GM18498 (cell line): ENCODE data around the gene OR56A5.
"Not testable (repeated sequence)": the region's sequence is repeated elsewhere in the genome, so short reads cannot be mapped to it uniquely, and the experiment has no call there.

Source experiments
- ATAC-seq: cut with Tn5 transposase; IDR thresholded peaks from one replicate; pipeline ENCODE4 v1.9.1; 2021; ENCODE audit warnings: mild to moderate bottlenecking, moderate library complexity; ENCODE audit not compliant: unreplicated experiment

The OR56A5 gene, protein sequence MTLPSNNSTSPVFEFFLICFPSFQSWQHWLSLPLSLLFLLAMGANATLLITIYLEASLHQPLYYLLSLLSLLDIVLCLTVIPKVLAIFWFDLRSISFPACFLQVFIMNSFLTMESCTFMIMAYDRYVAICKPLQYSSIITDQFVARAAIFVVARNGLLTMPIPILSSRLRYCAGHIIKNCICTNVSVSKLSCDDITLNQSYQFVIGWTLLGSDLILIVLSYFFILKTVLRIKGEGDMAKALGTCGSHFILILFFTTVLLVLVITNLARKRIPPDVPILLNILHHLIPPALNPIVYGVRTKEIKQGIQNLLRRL

DNA sequence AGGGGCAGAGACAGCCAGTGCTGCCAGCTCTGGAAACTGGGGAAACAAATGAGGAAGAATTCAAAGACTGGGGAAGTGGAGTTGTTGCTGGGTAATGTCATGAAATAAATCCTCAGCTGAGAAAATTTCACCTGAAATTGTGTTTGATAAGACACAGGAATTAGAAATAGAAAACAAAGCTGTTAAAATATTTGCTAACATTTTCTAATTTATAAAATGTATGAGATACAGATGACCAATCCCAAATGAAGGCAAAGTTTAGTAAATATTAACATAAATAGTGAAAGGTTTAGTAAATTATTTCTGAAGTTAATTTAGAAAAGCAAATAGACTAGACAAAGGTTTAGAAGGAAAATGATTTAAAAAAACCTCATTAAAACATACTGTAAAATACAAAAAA, at the start of gene OR56A5:
Gene OR56A5 (minus strand): TSS at position 101 of the 400 bp plus-strand sequence. CDS start 0 bp downstream, at position 101.
- ATAC-seq = no peak

DNA sequence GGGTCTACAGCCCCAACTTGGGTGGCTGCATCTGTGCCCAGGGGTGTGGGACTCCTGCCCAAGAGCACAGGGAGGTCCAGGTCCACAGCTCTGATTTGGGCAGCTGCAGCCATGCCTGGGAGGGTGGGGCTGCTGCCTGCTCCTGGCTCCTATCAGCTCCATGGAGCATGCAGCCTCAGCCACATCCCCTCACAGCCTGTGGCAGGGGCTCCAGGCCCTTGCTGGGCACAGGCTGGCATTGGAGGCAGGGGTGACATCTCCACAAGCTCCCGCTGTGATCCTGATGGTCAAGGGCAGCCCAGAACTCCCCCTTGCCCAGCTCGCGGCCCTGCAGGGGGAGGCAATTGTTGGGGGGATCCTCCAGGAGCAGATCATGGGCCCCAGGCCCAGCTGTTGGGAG, 44.7 kb upstream of the OR56A5 start:
- no peak for ATAC-seq

DNA sequence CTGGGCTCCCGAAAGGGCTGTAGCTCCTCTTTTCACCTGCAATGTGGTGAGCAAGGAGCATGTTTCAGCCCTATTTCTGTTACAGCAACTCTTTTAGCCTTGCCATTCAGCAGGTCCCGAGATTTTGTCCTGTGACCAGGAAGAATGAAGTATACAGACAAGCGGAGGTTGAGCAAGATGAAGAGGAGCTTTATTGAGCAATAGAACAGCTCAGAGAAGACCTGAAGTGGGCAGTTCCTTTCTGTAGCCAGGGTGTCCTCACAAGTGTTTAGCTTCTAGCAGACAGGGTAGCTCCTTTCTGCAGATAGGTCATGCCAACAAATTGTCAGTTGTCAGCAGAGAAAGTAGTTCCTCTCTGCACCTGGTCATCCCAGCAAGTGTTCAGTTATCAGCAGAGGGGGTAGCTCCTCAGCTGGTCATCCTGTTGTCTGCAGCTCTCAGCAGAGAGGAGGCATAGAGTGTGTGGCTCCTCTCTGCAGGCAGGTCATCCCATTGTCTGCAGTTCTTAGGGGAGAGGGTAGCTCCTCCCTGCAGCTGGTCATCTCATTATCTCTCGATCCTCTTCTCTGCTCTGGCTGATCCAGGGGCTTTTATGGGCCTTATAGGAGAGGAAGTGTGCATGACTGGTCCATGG, 43.9 kb upstream of the OR56A5 start:
- no peak for ATAC-seq

DNA sequence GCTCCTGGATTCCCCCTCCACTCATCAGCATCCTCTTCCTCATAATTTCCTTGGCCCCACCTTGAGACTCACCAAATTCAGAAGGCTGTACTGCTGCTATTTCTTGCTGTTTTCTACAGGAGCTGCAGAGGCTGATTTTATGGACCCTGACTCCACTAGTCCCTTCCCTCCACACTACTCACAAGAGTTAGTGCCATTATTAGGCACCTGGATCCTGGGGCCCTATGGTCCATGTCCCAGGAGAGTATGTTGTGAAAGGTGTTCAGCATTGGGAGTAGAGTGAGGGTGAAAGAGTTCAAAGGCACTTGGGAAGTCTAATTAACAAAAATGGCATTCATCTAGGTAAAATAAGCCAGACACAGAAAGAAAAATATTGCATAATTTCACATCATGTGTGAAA, 38.6 kb upstream of the OR56A5 start, which contains the start of gene OR56A4:
Gene OR56A4 (minus strand): TSS at position 101 of the 400 bp plus-strand sequence. CDS start 3,954 bp downstream, outside the sequence.
- ATAC-seq = no peak

DNA sequence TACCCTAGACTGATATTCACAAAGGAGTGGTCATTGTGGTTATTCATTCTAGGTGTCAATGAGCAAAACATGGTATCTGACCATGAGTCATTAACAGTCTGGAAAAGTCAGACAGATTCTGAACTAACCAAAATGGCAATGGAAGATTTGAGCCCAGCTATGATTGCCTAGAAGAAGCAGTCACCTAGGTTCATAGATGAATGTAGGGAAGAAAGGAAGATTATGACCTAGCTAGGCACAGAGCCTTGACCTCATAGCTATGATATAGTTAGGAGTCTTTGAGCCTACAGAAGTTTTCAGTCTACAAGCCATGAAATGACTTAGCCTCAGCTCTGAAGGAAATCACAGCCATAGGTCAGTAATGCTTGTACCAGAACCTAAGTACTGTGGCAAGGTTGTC, 38.1 kb upstream of the OR56A5 start:
- ATAC-seq = no peak

DNA sequence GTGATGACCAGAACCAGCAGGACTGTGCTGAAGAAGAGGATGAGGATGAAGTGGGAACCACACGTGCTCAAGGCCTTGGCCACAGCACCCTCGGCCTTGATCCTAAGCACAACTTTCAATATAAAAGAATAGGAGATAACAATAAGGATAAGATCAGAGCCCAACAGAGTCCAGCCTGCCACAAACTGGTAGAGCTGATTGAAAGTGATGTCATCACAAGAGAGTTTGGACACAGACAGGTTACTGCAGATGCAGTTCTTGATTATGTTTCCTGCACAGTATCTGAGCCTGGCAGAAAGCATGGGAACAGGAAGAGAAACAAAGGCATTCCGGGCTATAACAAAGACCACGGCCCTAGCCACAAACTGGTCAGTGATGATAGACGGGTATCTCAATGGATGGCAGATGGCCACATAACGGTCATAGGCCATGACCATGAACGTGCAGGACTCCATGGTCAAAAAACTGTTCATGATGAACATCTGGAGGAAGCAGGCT, 34.0 kb upstream of the OR56A5 start:
- no peak for ATAC-seq

DNA sequence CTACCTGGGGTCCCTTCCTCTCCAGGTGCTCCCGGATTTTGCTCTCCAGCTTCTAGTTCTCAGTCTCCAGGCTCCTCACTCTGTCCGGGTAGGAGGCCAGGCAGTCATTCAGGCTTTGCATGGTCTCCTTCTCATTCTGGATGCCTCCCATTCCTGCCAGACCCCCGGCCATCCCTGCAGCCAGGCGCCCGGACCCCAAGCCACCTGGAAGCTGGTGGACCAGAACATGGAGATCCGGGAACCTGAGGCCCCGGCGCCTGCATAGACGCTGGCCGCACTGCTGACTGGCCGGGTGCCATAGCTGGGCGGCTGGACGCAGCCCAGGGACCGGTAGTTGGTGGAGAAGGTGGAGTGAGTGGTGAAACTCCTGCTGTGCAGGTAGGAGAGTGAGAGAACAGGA, 26.5 kb upstream of the OR56A5 start:
- no peak for ATAC-seq

DNA sequence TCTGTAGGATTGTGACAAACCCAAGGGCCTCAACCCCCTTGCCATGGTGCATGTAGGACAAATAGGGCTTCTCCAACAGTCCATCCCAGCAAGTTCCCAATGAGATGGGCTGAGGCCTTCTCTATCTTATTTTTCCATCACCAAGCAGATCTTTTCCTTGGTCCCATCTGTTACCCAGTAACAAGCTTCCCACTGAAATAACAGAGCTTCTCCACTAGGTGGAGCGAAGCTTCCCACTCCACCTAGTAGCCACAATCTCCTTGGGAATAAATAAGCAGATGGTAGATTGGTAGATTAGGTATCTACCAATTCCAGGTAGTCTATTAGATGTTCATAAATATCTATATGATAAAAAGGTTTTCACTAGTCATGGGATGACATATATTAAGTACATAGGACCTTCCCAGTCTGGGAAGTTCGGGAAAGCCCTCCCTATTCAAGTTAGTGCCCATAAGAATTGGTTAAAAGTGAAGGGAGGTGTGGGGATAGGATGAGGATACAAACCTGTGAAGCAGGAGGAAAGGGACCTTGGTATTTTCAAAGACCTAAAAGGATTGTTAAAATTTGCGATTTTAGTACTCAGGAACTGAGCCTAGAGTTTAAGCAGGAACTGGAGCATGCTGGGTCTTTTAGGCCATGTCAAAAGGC, 24.4 kb upstream of the OR56A5 start:
- no peak for ATAC-seq

DNA sequence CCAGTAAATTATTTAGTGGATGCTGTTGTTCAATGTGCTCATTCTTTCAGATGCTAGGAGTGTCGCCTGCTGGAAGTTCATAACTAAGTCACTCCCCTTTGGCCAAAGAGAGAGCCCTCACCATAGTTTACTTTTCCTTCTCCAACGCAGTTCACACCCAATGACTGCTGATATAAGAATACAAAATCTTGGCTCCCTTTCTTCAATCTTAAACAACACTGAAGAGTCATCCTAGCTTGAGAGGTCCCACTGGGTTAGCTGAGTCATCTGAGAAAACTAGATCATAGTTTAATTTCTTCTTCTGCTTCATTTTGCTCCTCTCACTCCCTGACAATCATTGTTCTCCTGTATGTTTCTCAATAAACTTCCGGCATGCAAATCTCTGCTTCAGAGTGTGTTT, 23.9 kb upstream of the OR56A5 start:
- ATAC-seq = no peak

DNA sequence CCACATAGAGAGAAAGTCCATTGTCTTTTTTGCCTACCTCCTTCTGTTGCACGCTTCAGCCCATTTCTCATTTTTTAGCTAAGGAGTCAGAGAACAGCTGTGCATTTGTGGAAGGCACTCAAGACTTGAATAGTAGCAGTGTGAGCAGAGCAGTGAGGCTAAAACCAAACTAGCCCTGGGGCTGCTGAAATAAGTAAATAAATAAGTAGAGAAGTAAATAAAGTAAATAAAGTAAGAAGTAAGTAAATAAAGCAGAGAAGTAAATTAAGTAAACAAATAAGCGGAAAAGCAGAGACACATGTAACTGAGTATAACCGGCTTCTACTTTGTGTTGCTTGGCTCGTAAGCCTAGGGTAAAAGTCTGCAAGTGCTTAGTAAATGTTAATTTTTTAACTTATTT, 20.9 kb upstream of the OR56A5 start:
- ATAC-seq = no peak

DNA sequence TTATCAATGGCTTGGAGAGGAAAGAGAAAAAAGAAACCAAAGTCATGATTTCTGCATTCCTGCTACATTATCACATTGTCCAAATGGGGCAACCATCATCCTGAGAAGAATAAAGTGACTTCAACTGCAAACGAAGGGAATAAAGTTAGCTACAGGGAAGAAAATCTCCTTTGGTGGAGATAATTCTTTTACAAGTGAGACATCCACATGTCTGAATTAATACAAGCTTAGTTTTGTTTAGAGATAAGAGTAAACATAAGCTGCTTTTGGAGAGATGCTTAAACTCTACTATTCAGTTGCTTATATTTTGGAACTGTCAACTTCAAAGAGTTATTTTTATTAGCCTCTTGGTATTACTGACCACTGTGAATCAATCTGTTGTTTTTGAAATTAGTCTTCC, 18.6 kb upstream of the OR56A5 start, which contains the start of gene OR52L1:
Gene OR52L1 (minus strand): TSS at position 101 of the 400 bp plus-strand sequence. CDS start 55 bp downstream, at position 46.
- ATAC-seq = no peak

DNA sequence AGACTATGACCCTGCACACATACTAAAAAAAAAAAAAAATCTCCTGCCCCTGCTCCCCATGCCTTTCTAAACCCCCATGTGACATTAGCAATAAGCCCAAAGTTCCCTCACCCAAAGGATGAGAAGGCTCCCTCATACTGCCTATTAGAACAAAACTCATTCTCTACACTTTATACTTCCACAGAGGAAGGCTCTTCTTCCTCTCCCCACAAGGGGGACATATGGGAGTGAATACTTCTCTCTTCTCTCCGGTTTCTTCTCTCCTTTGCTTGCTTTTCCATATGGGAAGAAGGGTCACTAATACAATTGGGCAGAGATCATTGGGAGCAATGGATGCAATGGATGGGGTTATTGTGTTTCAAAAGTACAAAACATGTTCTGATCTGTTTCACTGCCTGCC, 15.1 kb upstream of the OR56A5 start:
- no peak for ATAC-seq

DNA sequence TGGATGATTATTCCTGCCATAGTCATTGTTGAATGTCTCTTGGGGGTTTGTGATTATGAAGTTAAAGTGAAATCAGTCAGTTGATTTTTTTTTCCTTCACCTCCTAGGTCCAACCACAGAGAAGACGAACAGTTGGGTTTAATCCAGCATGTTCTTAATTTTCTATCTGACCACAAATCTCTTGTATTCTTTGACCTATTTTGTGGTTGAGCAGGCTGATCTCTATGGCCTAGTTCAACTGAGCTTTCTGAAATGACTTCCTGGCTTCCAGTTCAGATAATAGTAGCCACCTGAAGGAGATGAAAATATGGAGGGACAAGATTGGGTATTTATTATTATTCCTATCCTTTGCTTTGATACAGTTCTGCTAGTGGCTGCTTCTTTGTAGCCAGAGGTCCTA, 5.2 kb upstream of the OR56A5 start:
- ATAC-seq = no peak

DNA sequence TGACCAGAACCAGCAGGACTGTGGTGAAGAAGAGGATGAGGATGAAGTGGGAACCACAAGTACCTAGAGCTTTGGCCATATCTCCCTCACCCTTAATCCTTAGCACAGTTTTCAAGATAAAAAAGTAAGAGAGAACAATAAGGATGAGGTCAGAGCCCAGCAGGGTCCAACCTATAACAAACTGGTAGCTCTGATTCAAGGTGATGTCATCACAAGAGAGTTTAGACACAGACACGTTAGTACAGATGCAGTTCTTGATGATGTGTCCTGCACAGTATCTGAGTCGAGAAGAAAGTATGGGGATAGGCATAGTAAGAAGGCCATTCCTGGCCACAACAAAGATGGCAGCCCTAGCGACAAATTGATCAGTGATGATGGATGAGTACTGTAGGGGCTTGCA, 586 bp downstream of the OR56A5 start:
- ATAC-seq = no peak

DNA sequence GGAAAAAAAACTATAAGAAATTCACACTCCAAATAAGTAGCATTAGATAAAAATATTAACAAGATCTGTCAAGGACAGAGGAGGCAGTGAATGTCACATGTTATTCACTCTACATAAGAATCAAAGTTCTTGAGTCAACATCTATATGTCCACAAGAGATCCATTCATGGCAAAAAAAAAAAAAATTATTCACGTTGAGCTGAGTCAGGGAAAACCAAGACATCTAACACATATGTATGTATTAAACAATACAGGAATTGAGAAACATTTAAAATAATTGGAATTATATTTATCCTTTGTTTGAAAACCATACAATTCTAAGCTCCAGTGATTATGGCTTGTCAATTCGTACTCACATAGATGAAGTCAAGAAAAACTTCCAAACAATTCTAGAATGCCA, 1.3 kb downstream of the OR56A5 start:
- no peak for ATAC-seq

DNA sequence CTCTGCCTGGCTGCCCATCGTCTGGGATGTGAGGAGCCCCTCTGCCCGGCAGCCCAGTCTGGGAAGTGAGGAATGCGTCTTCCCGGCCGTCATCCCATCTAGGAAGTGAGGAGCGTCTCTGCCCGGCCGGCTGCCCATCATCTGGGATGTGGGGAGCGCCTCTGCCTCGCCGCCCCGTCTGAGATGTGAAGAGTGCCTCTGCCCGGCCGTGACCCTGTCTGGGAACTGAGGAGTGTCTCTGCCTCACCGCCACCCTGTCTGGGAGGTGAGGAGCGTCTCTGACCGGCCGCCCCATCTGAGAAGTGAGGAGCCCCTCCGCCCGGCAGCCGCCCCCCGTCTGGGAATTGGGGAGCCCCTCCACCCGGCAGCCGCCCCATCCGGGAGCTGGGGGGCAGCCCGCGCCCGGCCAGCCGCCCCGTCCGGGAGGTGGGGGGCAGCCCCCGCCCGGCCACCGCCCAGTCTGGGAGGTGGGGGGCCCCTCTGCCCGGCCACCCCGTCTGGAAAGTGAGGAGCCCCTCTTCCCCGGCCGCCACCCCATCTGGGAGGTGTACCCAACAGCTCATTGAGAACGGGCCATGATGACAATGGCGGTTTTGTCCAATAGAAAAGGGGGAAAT, 7.5 kb downstream of the OR56A5 start:
- not testable (repeated sequence) for ATAC-seq

DNA sequence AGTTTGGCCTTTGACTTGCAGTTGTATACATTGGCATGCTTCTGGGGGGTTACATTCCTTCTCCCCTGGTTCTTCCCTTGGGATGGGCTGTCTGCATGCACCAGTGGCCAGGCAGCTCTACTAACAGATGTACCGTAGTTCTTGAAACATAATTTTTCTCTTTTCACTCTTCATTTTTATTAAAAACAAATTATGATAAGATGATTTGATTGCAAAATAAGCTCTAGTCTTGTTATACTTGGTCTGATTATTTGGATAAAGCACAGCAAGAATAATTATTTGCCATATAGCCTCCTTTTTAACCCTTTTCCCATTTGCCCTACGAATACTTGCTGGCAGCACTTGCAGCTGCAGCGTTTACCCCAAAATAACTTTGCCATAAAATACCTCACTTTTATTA, 12.7 kb downstream of the OR56A5 start:
- ATAC-seq = no peak

DNA sequence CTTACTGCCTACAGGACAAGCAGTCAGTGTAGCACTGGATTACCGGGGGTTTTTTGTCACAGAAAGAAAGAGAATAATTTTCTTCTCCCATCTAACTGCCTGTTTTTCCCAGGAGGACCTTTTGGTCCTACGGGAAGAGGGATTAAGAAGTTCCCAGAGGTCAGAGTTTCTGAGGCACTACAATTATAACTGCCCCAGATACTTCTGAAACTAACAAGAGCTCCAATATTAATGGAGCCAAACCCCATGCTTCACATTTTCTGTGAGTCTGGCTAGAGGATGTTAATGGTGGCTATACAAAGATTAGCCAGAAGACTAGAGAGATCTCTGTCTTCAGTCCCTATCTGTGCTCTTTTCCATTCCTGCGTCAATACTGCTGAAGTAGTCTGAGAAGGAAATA, 26.3 kb downstream of the OR56A5 start, which contains the start of gene OR56A3:
Gene OR56A3 (plus strand): TSS at position 301 of the 400 bp plus-strand sequence. CDS start 5,096 bp downstream, outside the sequence.
- ATAC-seq = no peak

DNA sequence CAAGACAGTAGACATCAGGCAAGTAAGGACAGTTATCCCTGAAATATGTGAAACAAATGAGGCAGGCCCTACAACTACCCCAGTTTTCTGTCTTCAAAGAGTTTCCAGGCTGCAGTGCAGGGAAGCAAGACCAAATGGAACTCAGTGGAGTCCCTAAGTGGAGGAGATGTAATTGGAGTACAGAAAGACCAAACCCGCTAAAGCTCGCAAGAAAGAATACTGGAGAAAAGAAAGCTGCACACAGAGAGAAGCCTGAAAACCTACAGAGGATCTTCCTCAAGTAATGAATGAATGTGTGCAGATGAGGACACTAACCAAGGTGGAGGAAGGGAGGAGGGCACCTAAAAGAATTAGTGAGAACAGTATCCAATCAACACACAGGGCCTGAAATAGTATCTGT, 27.5 kb downstream of the OR56A5 start:
- ATAC-seq = no peak

DNA sequence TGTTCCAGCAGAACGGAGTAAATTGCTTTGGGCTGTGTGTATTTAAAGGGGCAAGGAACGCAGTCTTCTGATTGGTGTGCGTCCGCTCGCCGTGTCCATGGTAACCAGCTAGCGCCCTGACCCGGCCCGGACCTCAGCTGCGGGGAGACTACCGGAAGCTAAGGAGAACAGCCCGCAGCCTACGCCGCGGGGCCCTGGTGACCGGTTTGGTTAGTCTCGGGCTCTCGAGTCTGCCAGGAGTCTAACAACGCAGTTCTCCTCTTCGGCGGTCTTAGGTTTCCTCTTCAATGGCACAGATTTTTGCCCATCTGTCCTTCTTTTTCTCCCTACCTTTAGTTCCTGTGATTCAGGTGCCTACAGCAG, 29.7 kb downstream of the OR56A5 start:
- no peak for ATAC-seq

DNA sequence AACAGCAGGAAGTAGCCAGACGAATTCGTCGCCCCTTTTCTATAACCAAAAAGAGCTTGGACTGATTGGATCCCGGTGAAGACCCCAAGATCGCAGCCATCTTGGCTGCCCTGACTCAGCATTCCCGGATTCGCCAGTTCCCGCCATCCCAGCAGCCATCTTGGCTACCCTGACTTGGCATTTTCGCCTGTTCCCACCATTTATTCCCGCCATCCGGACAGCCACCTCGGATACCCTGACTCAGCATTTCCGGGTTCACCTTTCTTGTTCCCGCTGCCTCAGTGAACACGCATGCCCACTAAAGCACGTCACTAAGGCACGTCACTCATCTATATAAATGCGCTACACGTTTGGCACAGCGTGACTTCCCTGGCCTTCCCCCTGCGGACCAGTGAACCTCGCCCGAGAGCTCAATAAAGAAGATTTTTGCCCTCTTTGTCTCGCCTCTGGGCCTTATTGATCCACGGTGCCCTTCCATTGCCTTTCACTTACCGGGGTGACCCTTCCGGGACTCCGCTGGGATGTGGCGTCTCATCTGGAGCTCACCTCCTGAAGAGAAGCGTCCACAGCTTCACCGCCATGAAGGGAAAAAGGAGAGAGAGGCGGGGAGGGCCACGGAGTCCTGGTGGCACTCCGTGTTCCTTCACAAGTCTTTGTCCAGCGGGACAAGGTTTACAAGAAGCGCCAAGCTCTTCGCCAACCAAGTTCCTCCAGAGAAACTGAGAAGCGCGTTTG, 30.3 kb downstream of the OR56A5 start:
- no peak for ATAC-seq
